Measurements from ENCODE around the gene LPP. TPM values are rescaled to one million over a fixed set of nuclear protein-coding genes. Genes with fewer than 3 reads are reported as not detected.
A peak's percentile ranks its signal among the peaks of the same experiment; 100 is the strongest.

The LPP gene
- total and polyA plus RNA-seq, 9 of the 15 experiments (the other 6 are each of a cell fraction or from before 2014, with no cell fraction given) = 0.07 to 0.18 TPM; not detected in 7

DNA sequence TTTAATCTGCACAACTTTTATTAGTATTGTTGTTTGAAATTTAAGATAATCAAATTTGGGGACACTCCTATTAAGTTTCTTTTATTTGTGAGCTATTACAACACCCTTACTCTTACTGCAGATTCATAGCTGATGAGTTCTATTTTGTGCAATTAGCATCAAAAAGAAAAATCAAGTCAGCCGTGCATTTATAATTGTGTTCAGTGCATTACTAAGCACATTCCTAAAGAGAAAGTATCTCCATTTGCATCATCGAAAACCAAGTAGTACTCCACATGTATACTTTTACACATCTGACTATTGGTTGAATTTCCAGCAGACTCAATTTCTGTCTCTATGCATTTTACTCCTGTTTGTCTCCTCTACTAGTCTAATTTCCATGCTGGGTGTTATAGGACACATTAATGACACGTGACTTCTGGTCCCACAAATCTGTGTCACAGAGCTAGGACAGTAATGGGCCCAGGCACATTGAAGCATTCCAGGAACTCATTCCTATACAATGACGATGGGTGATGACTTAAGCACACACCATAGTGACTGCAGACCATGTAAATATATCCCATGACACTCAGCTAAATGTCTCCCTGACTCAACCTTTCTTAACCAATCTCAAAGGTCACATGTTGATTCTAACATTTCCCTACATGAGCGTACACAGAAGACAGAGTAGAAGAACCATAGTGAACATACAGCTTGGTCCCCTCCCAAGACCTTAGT is 477.5 kb downstream of the LPP start:
- CTCF ChIA-PET (ENCODE audit: low intra/inter-chr PET ratio) = no interaction called here

DNA sequence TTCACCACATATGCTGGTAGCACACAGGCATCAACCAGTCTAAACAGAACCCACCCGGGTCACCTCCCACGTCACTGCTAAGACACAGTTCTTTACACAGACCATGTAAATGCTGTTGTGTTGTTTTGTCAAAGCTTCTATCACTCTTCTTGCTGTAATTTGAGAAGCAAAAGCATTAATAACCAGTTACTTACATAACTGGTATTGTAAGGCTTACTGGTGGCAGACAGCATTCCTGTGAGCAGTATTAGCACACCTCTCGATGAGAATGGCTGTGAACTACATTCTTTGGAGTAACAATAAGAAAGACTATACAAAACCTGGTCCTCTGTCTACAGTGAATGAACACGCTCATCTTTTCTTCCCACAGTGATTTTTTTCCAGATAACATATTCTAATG is 479.2 kb downstream of the LPP start:
- ChIA-PET POLR2A (no interaction called here), CTCF (ENCODE audit: low intra/inter-chr PET ratio) (no interaction called here)
- H2AFZ ChIP-seq (ENCODE audit: low read depth, low read length) = no peak overlapping the region
- in situ Hi-C loops (cut with MboI) = no loop called here
- no peak for DNase-seq (ENCODE audit: extremely low read depth in 1 of 4, low spot score in 3 of 4)
- ATAC-seq = no peak
- H3K9me3 ChIP-seq (replicated peaks; ENCODE audit: control insufficient read depth, insufficient read depth, low read depth, low read length) = no peaks in the 10 kb centered on the region
- H3K9me1 ChIP-seq (ENCODE audit: control insufficient read depth, insufficient read depth, low read length) = no peaks in the 10 kb centered on the region
- H3K4me1 ChIP-seq (replicated peaks in 1 of 2; ENCODE audit: control insufficient read depth in 2 of 2, insufficient read depth in 2 of 2, low read length in 2 of 2) = no peaks in the 10 kb centered on the region
- H4K20me1 ChIP-seq (replicated peaks; ENCODE audit: control insufficient read depth, insufficient read depth, low read length) = no peaks in the 10 kb centered on the region
- no peak overlapping the region for H3K4me3 ChIP-seq
- BruUV-seq (replicated peaks) = no TSS peak
- no peak overlapping the region for H3K4me2 ChIP-seq (ENCODE audit: insufficient read depth, low read length)
- no peaks in the 10 kb centered on the region for H3K36me3 ChIP-seq (ENCODE audit: control insufficient read depth, insufficient read depth, low read length)
- intact Hi-C loops (cut with micrococcal nuclease) = no loop called here
- H3K9ac ChIP-seq (ENCODE audit: insufficient read depth in 1 of 2, low read depth in 2 of 2, low read length in 2 of 2) = no peak overlapping the region
- no peak for FAIRE-seq
- H3K27ac ChIP-seq (ENCODE audit: extremely low read depth, low read depth, low read length) = no peak overlapping the region
- WGBS (ENCODE audit: insufficient coverage, low coverage, missing lambda C conversion rate) = 0% methylated on average over 4 of the region's 4 CpGs
- H3K79me2 ChIP-seq (ENCODE audit: control insufficient read depth, insufficient read depth, low read length) = no peaks in the 10 kb centered on the region
- H3K27me3 ChIP-seq (ENCODE audit: control insufficient read depth in 2 of 2, insufficient read depth in 2 of 2, low read length in 2 of 2) = no peaks in the 10 kb centered on the region
- TF ChIP-seq ELF1 (tag; IDR thresholded peaks at IDR 0.05) (no peak), FUS (optimal IDR thresholded peaks at IDR 0.05; ENCODE audit: low read depth, low read length) (no peak), CBX2 (IDR thresholded peaks at IDR 0.05; ENCODE audit: insufficient read depth, low read length, poor library complexity, severe bottlenecking) (no peak), ZNF41 (CRISPR knock-in tag; conservative IDR thresholded peaks at IDR 0.05) (no peak), ZBTB7A (IDR thresholded peaks at IDR 0.05; ENCODE audit: borderline replicate concordance, control insufficient read depth, low read depth, low read length) (no peak), ZNF384 (IDR thresholded peaks at IDR 0.05; ENCODE audit: low read depth, low read length) (no peak), ZNF511 (CRISPR knock-in tag; IDR thresholded peaks at IDR 0.05) (no peak), ZNF12 (CRISPR knock-in tag; IDR thresholded peaks at IDR 0.05) (no peak), ZNF57 (CRISPR knock-in tag; IDR thresholded peaks at IDR 0.05) (no peak)
- TF ChIP-seq, protein P1, sequence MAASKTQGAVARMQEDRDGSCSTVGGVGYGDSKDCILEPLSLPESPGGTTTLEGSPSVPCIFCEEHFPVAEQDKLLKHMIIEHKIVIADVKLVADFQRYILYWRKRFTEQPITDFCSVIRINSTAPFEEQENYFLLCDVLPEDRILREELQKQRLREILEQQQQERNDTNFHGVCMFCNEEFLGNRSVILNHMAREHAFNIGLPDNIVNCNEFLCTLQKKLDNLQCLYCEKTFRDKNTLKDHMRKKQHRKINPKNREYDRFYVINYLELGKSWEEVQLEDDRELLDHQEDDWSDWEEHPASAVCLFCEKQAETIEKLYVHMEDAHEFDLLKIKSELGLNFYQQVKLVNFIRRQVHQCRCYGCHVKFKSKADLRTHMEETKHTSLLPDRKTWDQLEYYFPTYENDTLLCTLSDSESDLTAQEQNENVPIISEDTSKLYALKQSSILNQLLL (CRISPR knock-in tag; IDR thresholded peaks at IDR 0.05; ENCODE audit: borderline replicate concordance) = no peak

More for the DNA sequence above, 477.5 kb downstream of the LPP start:
- Histone ChIP-seq H2AFZ (ENCODE audit: low read depth, low read length) (no peak overlapping the region), H3K27ac (ENCODE audit: extremely low read depth, low read depth, low read length) (no peak overlapping the region), H3K4me3 (no peak overlapping the region), H3K36me3 (ENCODE audit: control insufficient read depth, insufficient read depth, low read length) (no peaks in the 10 kb centered on the region), H3K27me3 (ENCODE audit: control insufficient read depth in 2 of 2, insufficient read depth in 2 of 2, low read length in 2 of 2) (no peaks in the 10 kb centered on the region), H4K20me1 (replicated peaks; ENCODE audit: control insufficient read depth, insufficient read depth, low read length) (no peaks in the 10 kb centered on the region), H3K9me1 (ENCODE audit: control insufficient read depth, insufficient read depth, low read length) (no peaks in the 10 kb centered on the region), H3K4me1 (replicated peaks in 1 of 2; ENCODE audit: control insufficient read depth in 2 of 2, insufficient read depth in 2 of 2, low read length in 2 of 2) (no peaks in the 10 kb centered on the region), H3K79me2 (ENCODE audit: control insufficient read depth, insufficient read depth, low read length) (no peaks in the 10 kb centered on the region), H3K4me2 (ENCODE audit: insufficient read depth, low read length) (no peak overlapping the region), H3K9me3 (replicated peaks; ENCODE audit: control insufficient read depth, insufficient read depth, low read depth, low read length) (no peaks in the 10 kb centered on the region), H3K9ac (ENCODE audit: insufficient read depth in 1 of 2, low read depth in 2 of 2, low read length in 2 of 2) (no peak overlapping the region)
- ATAC-seq (no peak), DNase-seq (ENCODE audit: extremely low read depth in 1 of 4, low spot score in 3 of 4) (no peak), FAIRE-seq (no peak)
- POLR2A ChIA-PET = no interaction called here
- 2% methylated on average over 5 of the region's 5 CpGs for WGBS (ENCODE audit: insufficient coverage, low coverage, missing lambda C conversion rate)
- in situ Hi-C loops (cut with MboI) (no loop called here), intact Hi-C loops (cut with micrococcal nuclease) (no loop called here)
- no TSS peak for BruUV-seq (replicated peaks)
- TF ChIP-seq, protein P2, sequence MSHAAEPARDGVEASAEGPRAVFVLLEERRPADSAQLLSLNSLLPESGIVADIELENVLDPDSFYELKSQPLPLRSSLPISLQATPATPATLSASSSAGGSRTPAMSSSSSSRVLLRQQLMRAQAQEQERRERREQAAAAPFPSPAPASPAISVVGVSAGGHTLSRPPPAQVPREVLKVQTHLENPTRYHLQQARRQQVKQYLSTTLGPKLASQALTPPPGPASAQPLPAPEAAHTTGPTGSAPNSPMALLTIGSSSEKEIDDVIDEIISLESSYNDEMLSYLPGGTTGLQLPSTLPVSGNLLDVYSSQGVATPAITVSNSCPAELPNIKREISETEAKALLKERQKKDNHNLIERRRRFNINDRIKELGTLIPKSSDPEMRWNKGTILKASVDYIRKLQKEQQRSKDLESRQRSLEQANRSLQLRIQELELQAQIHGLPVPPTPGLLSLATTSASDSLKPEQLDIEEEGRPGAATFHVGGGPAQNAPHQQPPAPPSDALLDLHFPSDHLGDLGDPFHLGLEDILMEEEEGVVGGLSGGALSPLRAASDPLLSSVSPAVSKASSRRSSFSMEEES (CRISPR knock-in tag; IDR thresholded peaks at IDR 0.05) = peak; percentile 33
- no peak for TF ChIP-seq MCM3 (IDR thresholded peaks at IDR 0.05)

Measured in K562 (cell line).